Stimulated activated CD4-positive, alpha-beta T cell treated with anti-CD3 and anti-CD28 coated beads, Interleukin-4, amount 100 ng/mL, for 1 hour (primary cell): ENCODE data around the gene HLA-A.
"Not testable (repeated sequence)": the region's sequence is repeated elsewhere in the genome, so short reads cannot be mapped to it uniquely, and the experiment has no call there.

Source experiments
- DNase-seq: peaks from one replicate; pipeline ENCODE4 v3.0.0-alpha.2; 2020

HLA-A gene

GRCh38 chr6:29942275-29943052 lies at the start of gene HLA-A:
TSS of gene HLA-A (plus strand) at chr6:29942532. CDS start at chr6:29942554, 22 bp downstream.
- DNase-seq, result peak; percentile 88

GRCh38 chr6:29892696-29893095 lies 49.6 kb upstream of the HLA-A start:
- DNase-seq, result no peak

- DNase-seq, result no peak
Measured at GRCh38 chr6:29899281-29899680, 43.1 kb upstream of the HLA-A start.

GRCh38 chr6:29905286-29905685 lies 37.0 kb upstream of the HLA-A start:
- DNase-seq, result no peak

- no peak for DNase-seq
Measured at GRCh38 chr6:29907637-29908340, 34.5 kb upstream of the HLA-A start.

GRCh38 chr6:29908341-29908662 lies 34.0 kb upstream of the HLA-A start:
- DNase-seq, result no peak

DNA sequence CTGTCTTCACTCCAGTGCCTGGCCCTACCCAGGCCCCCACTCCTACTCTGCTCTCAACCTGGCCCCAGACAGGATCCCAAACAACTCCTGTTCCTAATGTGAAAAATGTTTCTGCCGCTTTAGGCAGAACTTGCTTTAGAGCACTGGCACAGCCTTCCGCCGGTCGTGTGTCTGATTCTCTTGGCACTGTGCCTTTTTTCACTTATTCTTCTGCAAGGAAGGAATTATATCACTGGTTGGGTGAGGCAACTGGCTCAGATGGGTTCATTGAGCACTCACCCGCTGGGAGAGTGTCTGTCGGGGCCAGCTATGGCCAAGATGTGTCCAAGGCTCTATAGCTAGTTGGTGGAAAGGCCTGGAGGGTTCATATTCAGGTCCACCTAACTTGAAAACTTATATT lies 33.6 kb upstream of the HLA-A start:
- no peak for DNase-seq

DNA sequence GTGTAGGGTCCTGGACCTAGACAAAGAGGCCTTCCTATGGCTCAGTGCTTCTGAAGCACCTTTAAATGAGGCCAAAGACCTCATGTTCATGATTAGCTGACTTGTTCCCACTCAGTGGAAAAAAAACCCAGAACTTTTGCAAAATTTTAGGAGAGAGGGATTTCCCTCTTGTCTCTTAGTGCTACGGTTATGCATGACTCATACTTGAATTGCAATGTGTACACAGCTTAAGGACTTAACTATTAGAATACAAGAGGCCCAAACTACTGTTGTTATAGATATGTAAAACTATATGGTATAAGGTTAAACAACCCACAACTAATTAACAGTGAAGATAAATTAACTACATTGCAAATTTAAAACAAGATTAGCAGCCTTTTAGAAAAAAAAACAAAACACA lies 32.3 kb upstream of the HLA-A start:
- no peak for DNase-seq

- no peak for DNase-seq
Measured at GRCh38 chr6:29912840-29913239, 29.5 kb upstream of the HLA-A start.

- no peak for DNase-seq
Measured at GRCh38 chr6:29916741-29917140, 25.6 kb upstream of the HLA-A start.

DNA sequence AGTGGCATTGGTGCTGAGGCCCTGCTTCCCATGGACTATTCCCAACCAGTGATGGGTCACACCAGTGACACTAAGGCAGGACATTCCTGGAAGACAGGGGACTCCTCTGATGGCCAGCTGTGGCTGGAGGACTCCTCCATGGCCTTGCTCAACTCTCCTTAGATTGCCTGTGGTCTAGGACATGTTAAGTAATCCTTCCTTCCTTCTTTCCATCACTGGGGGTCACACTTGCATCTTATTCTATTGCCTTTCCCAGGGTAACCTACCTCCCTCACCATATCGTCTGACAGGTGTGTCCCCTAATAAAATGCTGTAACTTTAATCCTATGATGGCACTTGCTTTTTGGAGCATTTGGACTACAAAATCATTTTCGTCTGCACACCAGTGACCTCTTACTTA lies 24.5 kb upstream of the HLA-A start:
- no peak for DNase-seq

- DNase-seq, result no peak
Measured at GRCh38 chr6:29919506-29920445, 22.6 kb upstream of the HLA-A start.

DNA sequence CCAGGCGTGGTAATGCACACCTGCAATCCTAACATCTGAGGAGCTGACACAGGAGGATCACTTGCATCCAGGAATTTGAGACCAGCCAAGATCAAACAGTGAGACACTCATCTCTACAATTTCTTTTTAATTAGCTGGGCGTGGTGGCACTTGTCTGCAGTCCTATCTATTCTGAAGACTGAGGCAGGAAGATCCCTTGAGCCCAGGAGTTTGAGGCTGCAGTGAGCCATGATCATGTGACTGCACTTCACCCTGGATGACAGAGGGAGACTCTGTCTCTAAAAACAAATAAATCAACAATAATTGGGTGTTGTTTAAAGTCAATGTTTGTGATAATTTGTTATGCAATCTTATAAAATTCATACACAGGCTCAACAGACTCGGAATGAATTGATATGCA lies 18.0 kb upstream of the HLA-A start:
- DNase-seq, result no peak

GRCh38 chr6:29924731-29925130 lies 17.6 kb upstream of the HLA-A start:
- no peak for DNase-seq

DNA sequence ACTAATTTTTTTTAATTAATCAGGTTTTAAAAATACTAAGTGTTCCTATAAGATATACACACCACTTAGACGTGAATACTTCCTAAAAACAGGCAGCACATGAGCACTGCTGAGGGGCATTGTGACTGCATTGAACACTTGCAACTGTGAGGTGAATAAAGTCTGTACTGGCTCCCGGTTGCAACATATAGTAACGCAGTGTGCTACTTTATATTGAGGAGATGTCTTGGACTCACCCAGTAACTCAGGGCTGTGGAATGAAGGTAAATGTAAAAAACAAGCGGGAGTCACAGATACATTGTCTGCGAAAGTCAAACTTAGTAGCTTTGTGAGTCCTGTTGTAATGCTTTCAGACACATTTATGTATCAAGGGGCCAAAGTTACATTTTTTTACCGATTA lies 17.0 kb upstream of the HLA-A start:
- DNase-seq, result no peak

DNA sequence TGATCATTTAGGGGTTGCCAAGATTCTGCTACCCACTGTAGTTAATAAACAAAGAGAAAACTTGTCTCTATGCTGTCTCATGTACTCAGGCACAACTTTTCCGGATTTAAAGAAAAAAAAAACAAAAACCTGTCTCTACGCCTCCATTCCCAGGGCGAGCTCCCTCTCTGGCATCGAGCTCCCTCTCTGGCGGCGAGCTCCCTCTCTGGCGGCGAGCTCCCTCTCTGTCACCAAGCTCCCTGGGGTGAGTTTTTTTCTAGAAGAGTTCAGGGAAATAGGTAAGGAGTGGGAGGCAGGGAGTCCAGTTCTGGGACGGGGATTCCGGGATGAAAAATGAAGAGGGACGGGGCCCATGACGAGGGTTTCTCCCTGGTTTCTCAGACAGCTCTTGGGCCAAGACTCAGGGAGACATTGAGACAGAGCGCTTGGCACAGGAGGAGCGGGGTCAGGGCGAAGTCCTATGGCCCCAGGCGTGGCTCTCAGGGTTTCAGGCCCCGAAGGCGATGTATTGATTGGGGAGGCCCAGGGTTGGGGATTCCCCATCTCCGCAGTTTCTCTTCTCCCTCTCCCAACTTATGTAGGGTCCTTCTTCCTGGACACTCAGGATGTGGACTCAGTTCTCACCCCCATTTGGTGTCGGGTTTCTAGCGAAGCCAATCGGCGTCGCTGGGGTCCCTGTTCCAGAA lies 16.5 kb upstream of the HLA-A start:
- DNase-seq, result no peak

DNA sequence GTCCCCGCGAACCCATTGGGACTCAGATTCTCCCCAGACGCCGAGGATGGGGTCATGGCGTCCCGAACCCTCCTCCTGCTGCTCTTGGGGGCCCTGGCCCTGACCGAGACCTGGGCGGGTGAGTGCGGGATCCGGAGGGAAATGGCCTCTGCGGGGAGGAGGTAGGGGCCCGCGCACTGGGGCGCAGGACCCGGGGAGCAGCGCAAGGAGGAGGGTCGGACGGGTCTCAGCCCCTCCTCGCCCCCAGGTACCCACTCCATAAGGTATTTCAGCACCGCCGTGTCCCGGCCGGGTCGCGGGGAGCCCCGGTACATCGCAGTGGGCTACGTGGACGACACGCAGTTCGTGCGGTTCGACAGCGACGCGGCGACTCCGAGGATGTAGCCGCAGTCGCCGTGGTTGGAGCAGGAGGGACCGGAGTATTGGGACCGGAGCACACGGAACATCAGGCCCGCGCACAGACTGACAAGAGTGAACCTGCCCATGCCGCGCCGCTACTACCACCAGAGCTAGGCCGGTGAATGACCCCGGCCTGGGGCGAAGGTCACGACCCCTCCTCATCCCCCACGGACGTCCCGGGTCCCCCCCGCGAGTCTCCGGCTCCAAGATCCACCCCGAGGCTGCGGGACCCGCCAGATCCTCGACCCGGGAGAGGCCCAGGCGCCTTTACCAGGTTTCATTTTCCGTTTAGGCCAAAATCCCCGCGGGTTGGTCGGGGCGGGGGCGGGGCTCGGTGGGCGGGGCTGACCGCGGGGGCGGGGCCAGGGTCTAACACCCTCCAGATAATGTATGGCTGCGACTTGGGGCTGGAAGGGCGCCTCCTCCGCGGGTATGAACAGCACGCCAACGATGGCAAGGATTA lies 15.7 kb upstream of the HLA-A start:
- DNase-seq, result peak; percentile 82

- DNase-seq, result no peak
Measured at GRCh38 chr6:29927275-29927569, 15.1 kb upstream of the HLA-A start.

GRCh38 chr6:29927841-29928388 lies 14.4 kb upstream of the HLA-A start:
- DNase-seq, result no peak

DNA sequence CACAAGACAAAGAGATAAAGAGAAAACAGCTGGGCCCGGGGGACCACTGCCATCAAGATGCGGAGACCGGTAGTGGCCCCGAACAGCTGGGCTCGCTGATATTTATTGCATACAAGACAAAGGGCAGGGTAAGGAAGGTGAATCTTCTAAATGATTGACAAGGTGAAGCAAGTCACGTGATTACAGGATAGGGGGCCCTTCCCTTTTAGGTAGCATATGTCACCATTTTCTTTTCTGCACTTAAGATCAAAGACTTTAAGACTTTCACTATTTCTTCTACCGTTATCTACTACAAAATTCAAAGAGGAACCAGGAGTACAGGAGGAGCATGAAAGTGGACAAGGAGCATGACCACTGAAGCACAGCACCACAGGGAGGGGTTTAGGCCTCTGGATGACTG lies 12.3 kb upstream of the HLA-A start:
- DNase-seq, result not testable (repeated sequence)

DNA sequence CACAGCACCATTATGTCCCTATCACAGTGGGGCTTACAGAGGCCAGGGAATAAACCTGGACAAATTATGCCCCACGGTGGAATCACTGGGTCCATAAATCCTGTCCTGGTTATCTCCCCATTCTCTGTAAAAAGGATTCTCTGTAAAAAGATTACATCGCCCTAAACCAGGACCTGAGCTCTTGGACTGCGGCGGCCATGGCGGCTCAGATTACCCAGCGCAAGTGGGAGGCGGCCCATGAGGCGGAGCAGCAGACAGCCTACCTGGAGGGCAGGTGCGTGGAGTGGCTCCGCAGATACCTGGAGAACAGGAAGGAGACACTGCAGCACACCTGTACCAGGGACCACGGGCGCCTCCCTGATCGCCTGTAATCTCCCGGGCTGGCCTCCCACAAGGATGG lies 8.4 kb upstream of the HLA-A start:
- no peak for DNase-seq
